ENCODE results near the gene YBEY.
A peak's percentile ranks its signal among the peaks of the same experiment; 100 is the strongest.
"Not testable (repeated sequence)": the region's sequence is repeated elsewhere in the genome, so short reads cannot be mapped to it uniquely, and the experiment has no call there.

YBEY gene, protein sequence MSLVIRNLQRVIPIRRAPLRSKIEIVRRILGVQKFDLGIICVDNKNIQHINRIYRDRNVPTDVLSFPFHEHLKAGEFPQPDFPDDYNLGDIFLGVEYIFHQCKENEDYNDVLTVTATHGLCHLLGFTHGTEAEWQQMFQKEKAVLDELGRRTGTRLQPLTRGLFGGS

DNA sequence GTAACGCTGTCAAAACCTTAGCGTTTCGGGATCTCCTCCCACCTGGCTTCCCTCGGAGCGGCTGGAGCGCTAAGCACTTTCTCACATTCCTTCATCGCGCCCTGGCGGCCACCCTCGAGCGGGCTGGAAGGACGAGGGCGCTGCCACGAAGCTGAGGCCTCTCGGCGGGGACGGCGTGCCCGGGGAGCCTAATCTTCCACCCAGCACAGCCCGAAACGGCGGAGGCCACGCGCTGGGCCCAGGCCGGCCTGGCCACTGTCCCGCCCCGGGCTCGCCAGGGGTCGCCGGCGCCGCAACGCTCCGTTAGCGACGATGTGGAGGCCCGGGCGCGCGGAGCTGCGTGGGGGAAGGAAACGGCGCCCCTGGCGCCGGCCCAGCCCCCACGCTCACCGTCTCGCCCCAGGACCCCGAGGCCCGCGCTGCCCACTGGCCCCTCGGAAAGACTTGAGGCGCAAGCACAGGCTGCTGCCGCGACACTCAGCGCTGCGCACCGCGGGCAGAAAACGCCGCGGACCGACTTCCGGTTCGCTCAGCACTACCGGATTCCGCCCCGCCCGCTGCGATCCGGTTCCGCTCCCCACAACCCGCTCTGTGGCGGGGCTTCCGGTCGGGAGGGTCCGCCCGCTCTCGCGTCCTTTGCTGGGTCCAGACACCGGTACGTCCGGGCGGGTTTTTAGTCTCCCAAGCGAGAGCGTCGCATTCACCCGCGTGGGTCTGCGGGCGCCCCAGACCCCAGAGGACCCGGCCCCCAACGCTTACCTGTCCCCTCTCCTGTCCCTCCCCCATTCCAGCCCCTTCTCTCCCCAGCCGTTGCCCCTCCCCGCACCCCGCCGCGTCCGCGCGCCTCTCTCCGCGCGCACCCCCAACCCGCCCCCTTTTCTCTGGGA, at the start of gene YBEY:
Gene YBEY, plus strand, starts transcription at position 582 of the 887 bp plus-strand sequence. CDS start 572 bp downstream, outside the sequence.
- peak; percentile 82 to 86 (median 83) for DNase-seq (ENCODE audit: low read depth in 3 of 3)

DNA sequence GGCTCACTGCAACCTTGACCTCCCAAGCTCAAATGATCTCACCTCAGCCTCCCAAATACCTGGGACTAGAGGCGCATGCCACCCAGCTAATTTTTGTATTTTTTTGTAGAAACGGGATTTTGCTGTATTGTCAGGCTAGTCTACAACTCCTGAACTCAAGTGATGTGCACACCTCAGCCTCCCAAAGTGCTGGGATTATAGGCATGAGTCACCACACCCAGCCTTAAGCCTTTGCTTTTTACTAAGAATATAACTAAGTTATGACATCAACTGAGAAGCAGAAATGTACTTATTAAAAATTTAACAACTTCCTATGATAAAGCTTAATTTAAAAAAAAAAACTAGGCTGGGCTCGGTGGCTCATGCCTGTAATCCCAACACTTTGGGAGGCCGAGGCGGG, 48.7 kb upstream of the YBEY start:
- no peak for DNase-seq (ENCODE audit: low read depth in 3 of 3)

DNA sequence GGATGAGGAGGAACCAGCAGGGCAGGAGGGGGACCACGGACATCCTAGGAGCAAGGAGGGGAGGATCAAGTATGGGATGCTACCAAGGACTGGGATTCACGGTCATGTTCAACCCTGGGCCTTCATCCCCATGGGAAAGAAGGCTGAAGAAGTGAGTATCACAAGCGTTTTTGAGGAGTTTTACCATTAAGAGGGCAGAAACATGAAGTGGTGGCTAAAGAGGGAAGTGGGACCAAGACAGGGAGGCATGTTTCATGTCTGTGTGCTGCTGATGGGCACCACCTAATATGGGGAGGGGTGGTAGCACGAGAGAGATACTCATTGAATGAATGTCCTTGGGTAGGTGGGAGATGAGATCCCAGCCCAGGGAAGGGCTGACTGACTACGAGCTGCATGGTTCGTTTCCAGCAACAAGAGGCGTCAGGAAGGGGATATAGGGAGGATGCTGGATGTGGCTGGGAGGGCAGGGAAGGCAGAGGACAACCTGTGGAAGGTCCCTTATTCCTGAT, 46.3 kb upstream of the YBEY start:
- DNase-seq (ENCODE audit: low read depth in 3 of 3) = no peak

DNA sequence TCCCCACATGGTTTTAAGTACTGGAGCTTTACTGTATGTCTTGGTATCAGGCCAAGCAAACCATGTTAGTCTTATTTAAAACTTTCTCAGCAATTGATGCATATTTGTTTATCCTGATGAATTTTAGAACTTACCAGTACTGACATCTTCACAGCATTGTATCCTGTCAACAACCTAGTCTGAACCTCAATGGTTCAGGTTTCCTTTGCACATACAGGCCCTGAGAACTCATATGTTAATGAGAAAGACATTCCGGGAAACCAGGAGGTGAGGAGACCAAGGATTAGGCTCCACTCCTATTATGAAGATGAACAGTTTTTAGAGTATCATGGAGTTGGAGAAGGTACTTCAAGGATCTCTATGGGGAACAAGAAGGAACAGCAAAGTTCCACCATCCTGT, 44.6 kb upstream of the YBEY start:
- DNase-seq (ENCODE audit: low read depth in 3 of 3) = not testable (repeated sequence)

DNA sequence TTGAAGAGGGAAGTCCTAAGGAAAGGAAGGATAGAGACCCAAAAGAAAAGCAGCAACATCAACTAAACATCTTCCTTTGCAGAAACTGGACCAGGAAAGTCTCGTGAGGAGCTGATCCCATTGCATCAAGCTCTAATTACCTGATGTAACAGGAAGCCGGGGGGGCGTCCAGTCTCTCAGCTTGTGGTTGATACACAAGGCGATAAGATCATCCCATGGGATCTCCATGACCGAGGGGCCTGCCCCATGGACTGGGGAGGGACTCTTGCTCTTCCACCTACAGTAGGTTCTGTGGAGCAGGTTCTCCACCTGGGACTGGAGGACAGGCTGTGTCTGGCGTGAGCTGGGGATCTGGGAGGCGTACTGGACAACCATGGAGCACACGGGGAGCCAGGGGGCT, 42.8 kb upstream of the YBEY start:
- no peak for DNase-seq (ENCODE audit: low read depth in 3 of 3)

DNA sequence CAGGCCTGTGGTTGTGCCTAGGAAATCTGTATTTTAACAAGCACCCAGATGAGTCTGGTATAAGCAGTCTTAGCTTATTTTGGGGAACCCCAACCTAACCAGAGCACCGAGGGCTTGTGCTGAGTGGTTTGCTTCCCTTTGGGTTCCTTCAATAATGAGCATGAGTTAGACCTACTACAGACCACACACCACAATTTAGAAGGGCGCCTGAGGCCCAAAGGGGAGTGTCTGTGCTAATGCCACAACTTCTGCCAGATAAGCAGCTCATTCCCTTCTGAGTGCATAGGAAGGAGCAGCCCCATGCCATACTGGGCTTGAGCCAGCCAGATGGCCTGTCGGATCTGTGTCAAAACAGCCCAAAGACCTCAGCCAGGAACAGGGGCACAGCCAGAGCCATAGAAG, 42.2 kb upstream of the YBEY start:
- DNase-seq (ENCODE audit: low read depth in 3 of 3) = no peak

DNA sequence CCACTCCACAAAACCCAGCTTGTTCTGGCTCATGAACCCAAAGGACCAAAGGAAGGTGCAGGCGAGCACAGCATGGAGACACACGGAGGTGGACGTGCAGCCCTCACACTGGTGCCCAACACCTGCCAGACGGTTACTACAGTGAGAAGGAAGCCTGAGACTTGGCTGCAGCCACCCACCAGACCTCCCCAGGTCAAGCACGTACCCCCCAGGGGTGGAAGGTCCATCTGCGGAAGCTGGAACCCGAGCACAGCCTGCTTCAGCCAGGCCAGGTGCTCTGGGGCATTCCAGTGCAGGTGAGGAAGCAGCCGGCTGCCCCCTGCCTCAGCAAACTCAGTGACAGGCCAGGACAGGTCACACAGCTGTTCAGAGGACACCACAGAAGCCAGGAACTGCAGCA, 41.5 kb upstream of the YBEY start:
- no peak for DNase-seq (ENCODE audit: low read depth in 3 of 3)

DNA sequence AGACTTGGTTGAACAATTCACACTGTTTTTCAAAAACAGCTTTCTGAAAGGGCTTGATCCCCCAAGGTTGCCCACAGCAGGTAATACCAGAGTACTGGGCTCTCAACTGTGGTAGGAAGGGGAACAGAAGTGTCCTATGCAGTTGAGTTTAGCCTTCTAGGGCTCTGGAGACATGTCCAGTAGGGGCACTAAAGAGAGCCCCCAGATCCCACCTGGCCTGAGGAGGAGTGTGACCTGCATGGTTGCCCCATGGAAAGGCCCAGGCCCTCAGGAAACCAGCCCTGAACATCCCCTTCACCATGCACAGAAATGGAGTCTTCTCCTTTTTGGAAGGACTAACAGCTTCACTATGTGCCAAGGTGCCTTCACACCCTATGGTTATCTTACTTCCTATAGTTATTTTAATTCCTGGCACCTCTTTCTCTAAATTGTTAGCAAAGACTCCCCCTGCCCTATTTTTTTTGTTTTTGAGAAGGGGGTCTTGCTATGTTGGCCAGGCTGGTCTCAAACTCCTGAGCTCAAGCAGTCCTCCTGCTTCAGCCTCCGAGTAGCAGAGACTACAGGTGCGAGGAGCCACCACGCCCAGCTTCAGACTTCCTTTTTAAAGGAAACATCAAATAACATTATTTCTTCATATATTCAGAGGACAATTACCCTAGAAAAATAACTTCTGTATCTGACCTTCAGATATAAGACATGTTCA, 40.8 kb upstream of the YBEY start:
- no peak for DNase-seq (ENCODE audit: low read depth in 3 of 3)

DNA sequence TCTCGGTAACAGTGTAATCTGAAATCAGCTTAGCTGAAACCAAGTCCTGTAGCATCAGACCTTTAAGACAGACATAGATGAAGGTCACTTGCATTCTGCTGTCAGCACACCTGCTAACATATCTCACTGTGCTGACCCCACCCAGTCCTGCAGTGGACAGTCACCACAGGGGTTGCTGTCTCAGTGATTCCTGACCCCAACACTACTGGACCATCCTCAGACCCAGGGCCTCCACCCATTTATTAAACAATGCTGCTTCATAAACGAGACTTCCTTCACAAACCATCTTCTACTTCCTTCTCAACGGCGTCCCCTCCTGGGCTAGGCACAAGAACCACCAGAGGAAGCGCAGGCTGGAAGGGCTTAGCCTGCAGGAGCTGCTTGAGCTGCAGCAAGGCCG, 39.8 kb upstream of the YBEY start:
- no peak for DNase-seq (ENCODE audit: low read depth in 3 of 3)

DNA sequence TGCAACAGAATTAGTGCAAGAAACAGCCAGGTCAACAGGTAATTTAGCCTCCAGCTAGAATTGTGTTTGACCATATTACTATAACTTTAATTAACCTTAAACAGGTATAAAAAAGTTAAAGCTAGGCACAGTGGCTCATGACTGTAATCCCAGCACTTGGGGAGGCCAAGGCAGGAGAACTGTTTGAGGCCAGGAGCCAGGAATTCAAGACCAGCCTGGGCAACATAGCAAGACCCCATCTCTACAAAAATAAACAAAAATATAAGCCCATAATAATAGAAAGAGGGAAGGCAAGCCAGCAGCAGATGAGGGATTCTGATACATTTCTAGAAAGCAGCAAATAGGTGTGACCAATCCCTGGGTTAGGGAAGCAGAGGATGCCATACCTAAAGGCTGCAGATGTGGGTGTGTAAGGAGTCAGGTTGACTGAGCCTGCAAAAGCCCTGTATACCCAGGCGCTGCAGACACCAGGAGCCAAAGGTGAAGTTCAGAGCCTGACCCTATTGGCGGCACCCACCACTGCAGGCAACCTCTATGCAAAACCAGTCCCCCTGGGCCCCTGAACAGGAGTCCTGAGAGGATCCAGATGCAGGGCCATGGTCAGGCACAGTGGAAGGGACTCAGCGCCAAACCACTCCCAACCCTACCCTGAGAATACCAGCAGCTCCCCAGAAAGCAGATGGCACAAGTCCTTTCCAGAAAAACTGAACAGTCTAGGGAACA, 38.3 kb upstream of the YBEY start:
- no peak for DNase-seq (ENCODE audit: low read depth in 3 of 3)

DNA sequence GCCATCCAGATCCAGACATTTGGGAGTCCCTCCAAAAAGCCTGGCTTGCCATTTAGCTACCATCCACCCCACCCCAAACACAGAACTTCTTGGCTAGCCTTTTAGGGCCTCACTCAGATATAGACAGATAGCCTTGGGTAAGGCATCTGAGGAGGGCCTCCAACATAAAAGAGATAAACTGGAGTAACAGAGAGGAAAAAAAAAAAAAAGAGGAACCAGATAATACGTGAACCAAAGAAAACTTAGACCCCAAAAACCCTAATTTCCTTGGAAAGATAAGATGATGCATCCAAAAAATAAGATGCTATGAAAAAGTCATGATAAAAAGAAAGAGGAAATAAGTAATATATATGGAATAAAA, 37.7 kb upstream of the YBEY start:
- DNase-seq (ENCODE audit: low read depth in 3 of 3) = no peak

DNA sequence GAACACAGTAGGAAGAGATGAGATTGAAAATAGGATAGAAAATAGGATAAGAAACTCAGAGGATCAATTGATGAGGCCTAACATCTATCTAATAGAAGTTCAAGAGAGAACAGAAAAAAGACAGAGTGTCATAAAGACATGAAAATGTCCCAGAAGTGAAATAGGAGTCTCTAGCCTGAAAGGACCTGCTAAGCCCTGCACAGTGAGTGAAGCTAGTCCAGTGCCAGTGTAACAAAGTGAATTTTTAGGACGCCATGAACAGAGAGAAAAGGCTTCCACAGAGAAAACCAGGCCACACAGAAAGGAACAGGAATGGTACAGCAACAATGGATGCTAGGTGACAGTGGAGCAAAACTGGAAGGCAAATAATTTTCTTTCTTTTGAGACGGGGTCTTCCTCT, 37.3 kb upstream of the YBEY start:
- DNase-seq (ENCODE audit: low read depth in 3 of 3) = no peak

DNA sequence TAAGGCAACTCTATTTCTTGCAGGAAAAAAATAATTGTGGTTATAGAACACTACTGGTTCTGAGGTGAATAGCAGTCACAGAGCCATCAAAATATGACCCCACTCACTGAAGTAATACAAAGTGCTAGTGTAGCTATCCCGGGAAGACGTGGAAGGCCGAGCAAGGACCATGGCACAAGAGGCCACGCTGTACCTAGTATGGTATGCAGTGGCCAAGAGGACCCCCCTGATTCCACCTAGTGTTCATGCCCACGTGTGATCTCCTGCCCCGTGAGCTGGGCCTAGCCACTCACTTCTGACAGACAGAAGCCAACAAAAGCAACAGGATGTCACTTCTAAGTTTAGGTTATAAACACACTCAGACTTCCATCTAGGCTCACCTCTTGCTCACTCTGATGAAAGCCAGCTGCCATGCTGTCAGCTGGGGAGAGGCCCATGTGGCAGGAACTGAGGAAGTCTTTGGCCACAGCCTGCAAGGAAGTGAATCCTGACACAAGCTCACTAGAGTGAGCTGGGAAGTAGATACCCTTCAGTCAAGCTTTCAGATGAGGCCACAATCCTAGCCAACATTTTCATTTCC, 35.9 kb upstream of the YBEY start:
- no peak for DNase-seq (ENCODE audit: low read depth in 3 of 3)

DNA sequence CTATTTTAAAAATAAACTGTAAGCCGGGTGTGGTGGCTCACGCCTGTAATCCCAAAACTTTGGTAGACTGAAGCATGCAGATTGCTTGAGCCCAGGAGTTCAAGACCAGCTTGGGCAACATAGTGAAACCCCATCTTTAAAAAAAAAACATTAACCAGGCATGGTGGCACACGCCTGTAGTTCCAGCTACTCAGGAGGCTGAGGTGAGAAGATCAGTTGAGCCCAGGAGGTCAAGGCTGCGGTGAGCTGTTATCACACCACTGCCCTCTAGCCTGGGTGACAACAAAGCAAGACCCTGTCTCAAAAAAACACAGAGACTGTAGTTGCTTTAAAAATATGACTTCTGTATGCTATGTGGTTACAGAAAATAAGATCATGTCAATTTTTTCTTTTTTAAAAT, 33.3 kb upstream of the YBEY start:
- DNase-seq (ENCODE audit: low read depth in 3 of 3) = no peak

DNA sequence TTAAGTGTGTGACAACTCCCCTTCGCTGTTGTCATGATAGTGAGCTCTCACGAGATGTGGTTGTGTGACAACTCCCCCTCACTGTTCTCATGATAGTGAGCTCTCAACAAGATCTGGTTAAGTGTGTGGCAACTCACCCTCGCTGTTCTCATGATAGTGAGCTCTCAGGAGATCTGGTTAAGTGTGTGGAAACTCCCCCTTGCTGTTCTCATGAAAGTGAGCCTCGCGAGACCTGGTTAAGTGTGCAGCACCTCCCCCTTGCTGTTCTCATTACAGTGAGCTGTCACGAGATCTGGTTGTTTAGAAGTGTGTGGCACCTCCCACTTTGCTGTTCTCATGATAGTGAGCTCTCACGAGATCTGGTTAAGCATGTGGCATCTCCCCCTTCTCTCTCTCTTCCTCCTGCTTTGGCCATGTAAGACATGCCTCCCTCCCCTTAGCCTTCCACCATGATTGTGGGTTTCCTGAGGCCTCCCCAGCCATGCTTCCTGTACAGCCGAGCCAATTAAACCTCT, 32.5 kb upstream of the YBEY start:
- DNase-seq (ENCODE audit: low read depth in 3 of 3) = peak in 2 of 3 experiments; percentile 10 to 20

DNA sequence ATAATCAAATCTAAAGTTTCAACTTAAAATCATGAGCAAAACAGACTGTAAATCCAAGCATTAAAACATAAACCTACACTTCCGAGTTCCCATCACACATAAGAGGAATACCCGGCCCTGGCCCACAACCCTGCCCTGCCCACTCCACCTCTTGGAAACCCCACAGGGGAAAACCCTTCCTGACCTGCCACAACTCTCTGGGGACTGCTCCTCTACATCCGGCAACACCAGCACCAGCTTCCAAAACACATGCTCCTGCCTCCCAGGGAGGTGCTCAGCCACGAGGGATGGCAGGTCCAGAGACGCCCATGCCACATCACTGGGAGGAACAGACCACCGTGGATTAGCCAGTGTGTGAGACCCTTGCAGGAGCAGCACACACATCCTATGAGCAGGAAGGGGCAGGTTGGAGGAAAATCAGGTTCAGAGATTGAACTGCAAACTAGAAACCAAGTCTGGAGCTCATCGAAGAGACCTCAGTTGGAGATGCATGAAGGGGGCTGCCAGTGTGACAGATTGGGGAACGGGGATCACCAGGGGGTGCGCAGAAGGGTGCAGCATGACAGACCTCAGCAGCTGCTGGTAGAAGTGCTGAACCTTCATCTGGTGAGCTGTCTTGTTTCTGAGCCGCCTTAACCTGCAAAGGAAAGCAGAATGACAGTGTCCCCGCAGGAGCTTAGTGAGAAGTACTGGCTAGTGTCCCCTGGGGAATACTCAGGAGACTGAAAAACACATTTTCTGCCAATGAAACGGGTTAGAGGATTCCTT, 31.8 kb upstream of the YBEY start:
- DNase-seq (ENCODE audit: low read depth in 3 of 3) = no peak

DNA sequence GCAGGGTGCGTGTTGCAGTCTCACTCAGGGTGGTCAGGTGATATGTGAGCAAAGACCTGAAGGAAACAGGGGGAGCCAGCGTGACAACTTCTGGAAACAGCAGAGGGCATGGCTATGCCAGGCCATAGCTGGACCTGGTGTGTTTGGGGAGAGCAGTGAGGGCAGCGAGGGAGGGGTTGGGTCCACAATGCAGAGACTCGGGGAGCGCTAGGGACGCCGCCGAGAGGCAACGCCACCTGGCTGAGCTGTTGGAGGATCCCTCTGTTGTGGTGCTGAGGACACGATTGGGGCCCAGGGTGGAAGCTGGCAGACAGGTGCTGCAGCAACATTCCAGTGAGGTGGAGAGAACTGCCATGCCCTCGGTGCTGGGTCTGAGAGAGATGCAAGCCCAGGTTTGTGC, 31.0 kb upstream of the YBEY start:
- DNase-seq (ENCODE audit: low read depth in 3 of 3) = no peak

DNA sequence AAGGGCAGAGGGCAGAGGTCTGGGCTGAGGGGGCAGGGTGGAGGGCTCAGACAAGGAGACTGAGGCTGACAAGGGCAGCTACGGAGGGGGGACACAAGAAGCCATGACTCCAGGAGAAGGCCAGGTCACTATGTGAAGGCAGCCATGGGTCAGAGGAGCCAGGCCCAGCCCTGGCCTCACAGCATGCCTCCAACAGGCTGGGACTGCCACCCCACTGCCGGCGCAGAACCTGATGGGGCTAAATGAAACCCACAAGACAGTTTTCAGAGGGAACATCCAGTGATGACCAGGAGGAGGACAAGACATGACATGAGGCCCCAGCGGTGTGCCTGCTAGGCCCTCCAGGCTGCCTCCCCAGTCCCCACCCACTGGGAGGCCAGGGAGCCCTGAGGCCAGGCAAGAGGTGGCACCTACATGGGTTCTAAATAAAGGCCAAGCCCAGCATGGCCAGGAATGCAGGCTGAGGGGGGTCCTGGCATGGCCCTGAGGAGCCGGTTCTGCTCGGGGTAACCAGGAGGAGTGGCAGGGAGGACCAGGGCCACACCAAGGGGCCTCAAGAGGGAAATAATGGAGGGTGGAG, 30.3 kb upstream of the YBEY start:
- no peak for DNase-seq (ENCODE audit: low read depth in 3 of 3)

DNA sequence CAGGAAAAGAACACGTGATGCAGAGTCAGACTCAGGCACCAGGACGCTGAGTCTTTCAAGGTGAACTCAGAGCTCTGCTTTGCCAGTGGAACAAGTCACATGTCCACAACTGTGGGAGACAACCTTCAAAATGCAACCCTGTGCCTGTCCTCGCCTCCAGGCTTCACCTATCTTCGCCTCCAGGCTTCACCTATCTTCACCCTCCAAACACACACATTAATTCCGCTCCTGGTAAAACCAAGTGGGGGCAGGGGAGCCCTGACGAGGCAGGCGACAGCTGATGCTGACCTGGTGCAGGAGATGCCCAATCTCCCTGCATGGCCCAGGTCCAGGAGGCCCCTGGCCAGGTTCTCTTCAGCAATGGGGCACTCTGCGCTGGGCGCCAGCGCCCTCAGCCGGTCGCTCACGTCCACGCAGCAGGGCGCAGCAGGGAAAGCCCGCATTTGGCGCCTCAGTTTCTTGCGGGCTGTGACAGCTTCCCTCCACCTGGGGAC, 29.6 kb upstream of the YBEY start:
- DNase-seq (ENCODE audit: low read depth in 3 of 3) = no peak

DNA sequence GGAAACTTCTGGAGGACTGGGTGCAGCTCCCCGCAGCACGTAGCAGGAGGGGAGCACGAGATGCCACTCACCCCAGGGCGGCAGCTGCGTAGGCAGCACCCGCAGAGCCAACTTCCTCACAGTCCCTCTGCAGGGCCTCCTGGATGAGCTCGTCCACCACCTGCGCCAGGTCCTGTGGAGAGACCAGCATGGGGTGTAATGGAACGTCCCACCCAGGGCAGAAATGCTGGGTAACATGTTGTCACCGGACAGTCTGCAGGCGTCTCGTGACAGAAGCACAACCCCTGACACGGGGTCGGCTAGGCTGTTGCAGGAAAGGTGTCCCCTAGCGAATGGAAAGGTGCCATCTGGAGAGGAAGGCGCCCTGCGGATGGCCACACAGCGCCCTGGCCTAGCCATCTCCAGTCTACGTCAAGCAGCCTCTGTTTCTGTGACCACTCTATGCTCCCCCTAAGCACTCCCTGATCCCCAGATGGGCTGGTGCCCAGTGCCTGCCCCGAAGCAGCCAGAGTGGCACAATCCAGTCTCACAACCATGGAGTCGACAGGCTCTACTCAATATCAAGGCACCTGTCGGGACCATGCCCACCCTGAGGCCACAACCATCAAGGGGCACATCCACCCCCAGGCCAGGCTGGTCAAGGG, 22.0 kb upstream of the YBEY start:
- DNase-seq (ENCODE audit: low read depth in 3 of 3) = no peak
